Stimulated activated CD4-positive, alpha-beta T cell treated with anti-CD3 and anti-CD28 coated beads, Interleukin-15, amount 100 ng/mL, for 1 hour (primary cell): ENCODE measurements around the gene DDIAS.
"Not testable (repeated sequence)": the region's sequence is repeated elsewhere in the genome, so short reads cannot be mapped to it uniquely, and the experiment has no call there.

ENCODE experiments used
- DNase-seq, 2 donors: peaks; one replicate each; pipeline ENCODE4 v3.0.0-alpha.2; 2020; ENCODE audit warnings: low read depth in 1 of 2, low spot score in 1 of 2

Gene DDIAS

GRCh38 chr11:82967381-82967780 lies 65.8 kb downstream of the DDIAS start:
- DNase-seq, result no peak

- no peak for DNase-seq
Observed at GRCh38 chr11:82969811-82970210, 68.3 kb downstream of the DDIAS start.

GRCh38 chr11:82970507-82971083 lies 69.1 kb downstream of the DDIAS start:
- not testable (repeated sequence) for DNase-seq

- not testable (repeated sequence) for DNase-seq
Observed at GRCh38 chr11:82971519-82971946, 70.0 kb downstream of the DDIAS start.

GRCh38 chr11:82972103-82972502 lies 70.6 kb downstream of the DDIAS start:
- DNase-seq, result no peak

GRCh38 chr11:82974135-82974534 lies 72.6 kb downstream of the DDIAS start:
- no peak for DNase-seq

- DNase-seq, result no peak
Observed at GRCh38 chr11:82974851-82975250, 73.3 kb downstream of the DDIAS start.

GRCh38 chr11:82975882-82976281 lies 74.3 kb downstream of the DDIAS start:
- no peak for DNase-seq

GRCh38 chr11:82976786-82977185 lies 75.2 kb downstream of the DDIAS start:
- DNase-seq, result no peak

- no peak for DNase-seq
Observed at GRCh38 chr11:82978422-82979099, 77.0 kb downstream of the DDIAS start.

- DNase-seq, result no peak
Observed at GRCh38 chr11:82979824-82980223, 78.3 kb downstream of the DDIAS start.

GRCh38 chr11:82980292-82980691 lies 78.8 kb downstream of the DDIAS start:
- no peak for DNase-seq

- no peak for DNase-seq
Observed at GRCh38 chr11:82980947-82981346, 79.4 kb downstream of the DDIAS start.

- no peak for DNase-seq
Observed at GRCh38 chr11:82981852-82982251, 80.3 kb downstream of the DDIAS start.
